Transverse colon (tissue), 4 donors: ENCODE data around the gene LSM7.

Source experiments
- EP300 ChIP-seq: sonication (generic); formaldehyde crosslinking; IDR thresholded peaks from one replicate; pipeline ENCODE4 v1.6.1; 2017; ENCODE audit warnings: antibody characterized with exemption, low read depth
- POLR2A ChIP-seq: fragments of 450-650 bp; IDR thresholded peaks from one replicate; pipeline ENCODE4 v1.6.1; 2016; ENCODE audit warnings: antibody characterized with exemption, mild to moderate bottlenecking, moderate library complexity
- POLR2AphosphoS5 ChIP-seq, 3 donors: sonication (generic); formaldehyde crosslinking; IDR thresholded peaks; one replicate each; pipeline ENCODE4 v1.6.1; 2016; ENCODE audit warnings: antibody characterized with exemption in 3 of 3
- TF ChIP-seq, protein P1 (sequence below), 5 experiments: fragments of 200-600 bp in 3 of 5; fragments of 450-650 bp in 2 of 5; sonication (generic) in 3 of 5; IDR thresholded peaks; 1 replicate in 2 of 5; 2 replicates in 3 of 5; pipeline ENCODE4 v1.5.1; 2016 to 2017; ENCODE audit warnings: antibody characterized with exemption in 5 of 5, inconsistent platforms in 3 of 5, mild to moderate bottlenecking in 2 of 5, moderate library complexity in 1 of 5

DNA sequence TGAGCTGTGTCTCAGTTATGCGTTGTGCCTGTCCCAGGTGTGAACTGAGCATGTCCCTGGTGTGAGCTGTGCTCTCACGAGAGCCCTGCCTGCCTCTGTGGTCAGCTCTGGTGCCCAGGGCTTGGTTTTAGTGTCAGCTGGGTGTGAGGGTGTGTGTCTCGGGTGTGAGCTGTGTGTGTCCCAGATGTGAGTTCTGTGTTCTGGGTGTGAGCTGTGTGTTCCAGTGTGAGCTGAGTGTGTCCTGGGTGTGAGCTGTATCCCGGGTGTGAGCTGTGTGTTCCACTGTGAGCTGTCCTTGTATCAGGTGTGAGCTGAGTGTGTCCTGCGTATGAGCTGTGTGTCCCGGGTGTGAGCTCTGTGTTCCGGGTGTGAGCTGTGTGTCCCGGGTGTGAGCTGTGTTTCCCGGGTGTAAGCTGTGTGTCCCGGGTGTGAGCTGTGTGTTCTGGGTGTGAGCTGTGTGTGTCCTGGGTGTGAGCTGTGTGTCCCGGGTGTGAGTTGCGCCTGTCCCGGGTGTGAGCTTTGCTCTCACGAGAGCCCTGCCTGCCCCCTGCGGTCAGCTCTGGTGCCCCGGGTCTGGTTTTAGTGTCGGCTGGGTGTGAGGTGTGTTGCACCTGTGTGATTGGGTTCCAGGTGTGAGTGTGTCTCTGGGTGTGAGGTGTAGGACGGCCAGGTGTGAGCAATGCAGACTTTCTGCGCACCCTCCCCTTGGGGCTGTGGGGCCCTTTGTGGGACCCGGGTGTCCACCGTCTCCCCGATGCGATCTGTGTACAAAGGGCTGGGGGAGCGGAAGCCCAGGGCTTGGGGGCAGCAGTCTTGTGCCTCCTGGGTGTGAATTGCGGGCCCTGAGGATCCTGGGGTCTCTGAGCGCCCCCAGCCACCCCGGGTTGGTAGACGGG is 39.3 kb downstream of the LSM7 start:
- TF ChIP-seq, protein P1, sequence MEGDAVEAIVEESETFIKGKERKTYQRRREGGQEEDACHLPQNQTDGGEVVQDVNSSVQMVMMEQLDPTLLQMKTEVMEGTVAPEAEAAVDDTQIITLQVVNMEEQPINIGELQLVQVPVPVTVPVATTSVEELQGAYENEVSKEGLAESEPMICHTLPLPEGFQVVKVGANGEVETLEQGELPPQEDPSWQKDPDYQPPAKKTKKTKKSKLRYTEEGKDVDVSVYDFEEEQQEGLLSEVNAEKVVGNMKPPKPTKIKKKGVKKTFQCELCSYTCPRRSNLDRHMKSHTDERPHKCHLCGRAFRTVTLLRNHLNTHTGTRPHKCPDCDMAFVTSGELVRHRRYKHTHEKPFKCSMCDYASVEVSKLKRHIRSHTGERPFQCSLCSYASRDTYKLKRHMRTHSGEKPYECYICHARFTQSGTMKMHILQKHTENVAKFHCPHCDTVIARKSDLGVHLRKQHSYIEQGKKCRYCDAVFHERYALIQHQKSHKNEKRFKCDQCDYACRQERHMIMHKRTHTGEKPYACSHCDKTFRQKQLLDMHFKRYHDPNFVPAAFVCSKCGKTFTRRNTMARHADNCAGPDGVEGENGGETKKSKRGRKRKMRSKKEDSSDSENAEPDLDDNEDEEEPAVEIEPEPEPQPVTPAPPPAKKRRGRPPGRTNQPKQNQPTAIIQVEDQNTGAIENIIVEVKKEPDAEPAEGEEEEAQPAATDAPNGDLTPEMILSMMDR (IDR thresholded peaks at IDR 0.05), result no peak
- no peak for TF ChIP-seq POLR2AphosphoS5 (IDR thresholded peaks at IDR 0.05)
- no peak for TF ChIP-seq POLR2A
- TF ChIP-seq EP300, result no peak
